Uterus (tissue), 4 donors: ENCODE results near the gene WDR20. TPM values are rescaled to one million over a fixed set of nuclear protein-coding genes. Genes with fewer than 3 reads are reported as not detected.

Experiments
- DNase-seq, 2 donors: peaks; one replicate each; pipeline ENCODE4 v3.0.0-alpha.2; 2019 to 2020
- H3K27ac ChIP-seq, 2 donors: fragments of 200-600 bp; sonication (generic); 1 replicate in 1 of 2; 2 replicates in 1 of 2; pipeline ENCODE4 v1.5.1; 2016 to 2018
- H3K27me3 ChIP-seq, 2 donors: fragments of 200-600 bp; sonication (generic); one replicate each; pipeline ENCODE4 v1.5.1; 2018 to 2019; ENCODE audit warnings: control low read depth in 1 of 2
- H3K36me3 ChIP-seq, 2 donors: fragments of 200-600 bp; sonication (generic); one replicate each; pipeline ENCODE4 v1.5.1; 2019; ENCODE audit warnings: control low read depth in 1 of 2
- H3K4me1 ChIP-seq, 2 donors: fragments of 200-600 bp; sonication (generic); one replicate each; pipeline ENCODE4 v1.5.1; 2018 to 2019; ENCODE audit warnings: control low read depth in 1 of 2
- H3K4me3 ChIP-seq, 2 donors: fragments of 200-600 bp; sonication (generic); 1 replicate in 1 of 2; 2 replicates in 1 of 2; pipeline ENCODE4 v1.5.1; 2018 to 2019; ENCODE audit warnings: mild to moderate bottlenecking in 1 of 2
- H3K9me3 ChIP-seq, 2 donors: fragments of 200-600 bp; sonication (generic); one replicate each; pipeline ENCODE4 v1.5.1; 2019; ENCODE audit warnings: control low read depth in 1 of 2
- POLR2A ChIP-seq, 2 donors: fragments of 450-650 bp; IDR thresholded peaks; one replicate each; pipeline ENCODE4 v1.6.1; 2016; ENCODE audit warnings: antibody characterized with exemption in 2 of 2, mild to moderate bottlenecking in 1 of 2, moderate library complexity in 1 of 2
- intact Hi-C: fragments of 100-400 bp; cut with DNase I; formaldehyde crosslinking; loops from one replicate; pipeline ENCODE4 v1.15.1; 2023; ENCODE audit warnings: low total_unique reads
- total RNA-seq, 4 donors: library from RNA; depleted of rRNA in 3 of 4; stranded (reverse); fragments of >200 nt in 3 of 4; gene quantifications; one replicate each; pipeline versions ENCODE4 v1.1.0 to v1.2.4, GENCODE V29; 2014 to 2023
- TF ChIP-seq, protein P1 (sequence below), 4 experiments: fragments of 200-600 bp in 2 of 4; fragments of 450-650 bp in 2 of 4; sonication (generic) in 2 of 4; IDR thresholded peaks; one replicate each; pipeline ENCODE4 v1.5.1; 2016 to 2019; ENCODE audit warnings: antibody characterized with exemption in 4 of 4, mild to moderate bottlenecking in 2 of 4, moderate library complexity in 1 of 4
- donor health status: DM: yes; HTN: yes; CAD: no.

WDR20 gene
- total RNA-seq, 4 donors from 2014 or later, result 45.9 to 81.8 (median 53.7) TPM

DNA sequence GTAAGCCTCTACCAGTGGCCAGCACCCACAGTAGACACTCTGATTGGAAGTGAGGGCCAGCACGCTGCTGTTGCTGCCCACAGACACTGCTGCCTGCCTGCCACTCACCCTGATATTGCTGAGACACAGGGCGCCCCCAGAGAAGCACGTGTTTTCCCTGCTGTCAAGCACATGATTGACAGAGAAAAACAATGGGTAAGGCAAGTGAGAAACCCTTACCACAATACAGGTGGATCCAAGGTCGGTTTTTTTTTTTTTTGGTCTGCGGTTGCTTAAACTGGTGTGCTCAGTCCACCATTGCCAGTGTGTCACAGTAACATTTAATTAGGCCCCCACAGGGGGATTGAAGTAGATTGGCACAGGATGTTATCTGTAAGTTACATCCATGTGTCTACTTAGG lies 65.9 kb downstream of the WDR20 start:
- Histone ChIP-seq H3K4me3 (no peak overlapping the region), H3K9me3 (no peaks in the 10 kb centered on the region), H3K27me3 (no peaks in the 10 kb centered on the region), H3K36me3 (no peaks in the 10 kb centered on the region), H3K27ac (no peak overlapping the region), H3K4me1 (no peaks in the 10 kb centered on the region)
- TF ChIP-seq, protein P1, sequence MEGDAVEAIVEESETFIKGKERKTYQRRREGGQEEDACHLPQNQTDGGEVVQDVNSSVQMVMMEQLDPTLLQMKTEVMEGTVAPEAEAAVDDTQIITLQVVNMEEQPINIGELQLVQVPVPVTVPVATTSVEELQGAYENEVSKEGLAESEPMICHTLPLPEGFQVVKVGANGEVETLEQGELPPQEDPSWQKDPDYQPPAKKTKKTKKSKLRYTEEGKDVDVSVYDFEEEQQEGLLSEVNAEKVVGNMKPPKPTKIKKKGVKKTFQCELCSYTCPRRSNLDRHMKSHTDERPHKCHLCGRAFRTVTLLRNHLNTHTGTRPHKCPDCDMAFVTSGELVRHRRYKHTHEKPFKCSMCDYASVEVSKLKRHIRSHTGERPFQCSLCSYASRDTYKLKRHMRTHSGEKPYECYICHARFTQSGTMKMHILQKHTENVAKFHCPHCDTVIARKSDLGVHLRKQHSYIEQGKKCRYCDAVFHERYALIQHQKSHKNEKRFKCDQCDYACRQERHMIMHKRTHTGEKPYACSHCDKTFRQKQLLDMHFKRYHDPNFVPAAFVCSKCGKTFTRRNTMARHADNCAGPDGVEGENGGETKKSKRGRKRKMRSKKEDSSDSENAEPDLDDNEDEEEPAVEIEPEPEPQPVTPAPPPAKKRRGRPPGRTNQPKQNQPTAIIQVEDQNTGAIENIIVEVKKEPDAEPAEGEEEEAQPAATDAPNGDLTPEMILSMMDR (IDR thresholded peaks at IDR 0.05), result no peak
- TF ChIP-seq POLR2A (IDR thresholded peaks at IDR 0.05), result no peak
- DNase-seq, result no peak
- intact Hi-C loops, result no loop called here

- Histone ChIP-seq H3K9me3 (no peaks in the 10 kb centered on the region), H3K36me3 (no peaks in the 10 kb centered on the region), H3K27me3 (no peaks in the 10 kb centered on the region), H3K4me1 (no peaks in the 10 kb centered on the region), H3K4me3 (no peak overlapping the region), H3K27ac (no peak overlapping the region)
- TF ChIP-seq POLR2A (IDR thresholded peaks at IDR 0.05), result no peak
- TF ChIP-seq, protein P1 (IDR thresholded peaks at IDR 0.05), result no peak
- no peak for DNase-seq
- intact Hi-C loops, result no loop called here
Measured at GRCh38 chr14:102206918-102207317, 67.2 kb downstream of the WDR20 start.

DNA sequence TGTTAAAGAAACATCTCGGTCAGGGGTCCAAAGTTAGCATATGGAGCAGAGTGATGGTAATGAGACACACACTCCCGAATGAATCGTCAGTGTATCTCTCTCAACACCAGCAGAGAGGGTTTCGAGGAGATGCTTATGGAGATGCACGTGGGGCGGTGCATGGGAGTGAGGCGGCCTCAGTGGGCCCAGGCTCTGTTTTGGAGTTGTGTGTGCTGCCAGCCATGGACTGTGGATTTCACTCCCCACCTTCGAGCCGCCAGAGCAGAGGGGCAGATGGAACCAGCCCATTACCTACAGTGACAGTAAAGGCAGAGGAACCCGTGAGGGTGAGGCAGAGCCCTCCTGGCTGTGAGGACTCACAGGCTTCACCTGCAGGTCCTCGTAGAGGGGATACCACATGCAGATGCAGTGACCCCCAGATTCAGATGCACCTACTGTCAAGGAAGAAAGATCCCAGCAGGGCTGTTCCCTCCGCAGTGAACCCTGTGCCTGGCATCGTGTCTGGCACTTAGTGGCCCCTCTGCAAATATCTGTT lies 68.2 kb downstream of the WDR20 start:
- Histone ChIP-seq H3K27ac (no peak overlapping the region), H3K4me1 (no peaks in the 10 kb centered on the region), H3K36me3 (no peaks in the 10 kb centered on the region), H3K9me3 (no peaks in the 10 kb centered on the region), H3K4me3 (no peak overlapping the region), H3K27me3 (no peaks in the 10 kb centered on the region)
- TF ChIP-seq, protein P1 (IDR thresholded peaks at IDR 0.05), result no peak
- no peak for TF ChIP-seq POLR2A (IDR thresholded peaks at IDR 0.05)
- intact Hi-C loops, result no loop called here
- DNase-seq, result no peak

- H3K36me3 ChIP-seq, result no peaks in the 10 kb centered on the region
- TF ChIP-seq POLR2A (IDR thresholded peaks at IDR 0.05), result no peak
- H3K9me3 ChIP-seq, result no peaks in the 10 kb centered on the region
- H3K27me3 ChIP-seq, result no peaks in the 10 kb centered on the region
- intact Hi-C loops, result no loop called here
- H3K27ac ChIP-seq, result no peak overlapping the region
- H3K4me3 ChIP-seq, result no peak overlapping the region
- no peak for DNase-seq
- no peaks in the 10 kb centered on the region for H3K4me1 ChIP-seq
Measured at GRCh38 chr14:102208741-102209140, 69.0 kb downstream of the WDR20 start.

- intact Hi-C loops, result no loop called here
- DNase-seq, result no peak
- TF ChIP-seq, protein P1 (IDR thresholded peaks at IDR 0.05), result no peak
- no peak for TF ChIP-seq POLR2A (IDR thresholded peaks at IDR 0.05)
- Histone ChIP-seq H3K4me1 (no peaks in the 10 kb centered on the region), H3K36me3 (no peaks in the 10 kb centered on the region), H3K4me3 (no peak overlapping the region), H3K9me3 (no peaks in the 10 kb centered on the region), H3K27ac (no peak overlapping the region), H3K27me3 (no peaks in the 10 kb centered on the region)
Measured at GRCh38 chr14:102209224-102209966, 69.7 kb downstream of the WDR20 start.
